Epithelial cell of esophagus (primary cell): Measurements from ENCODE around the gene HOXC5.

Source experiments
- DNase-seq: peaks from one replicate; pipeline ENCODE4 v3.0.0; 2010; ENCODE audit warnings: low read depth
- H3K4me3 ChIP-seq: 2 replicates; pipeline ENCODE4 v1.5.1; 2011; ENCODE audit warnings: mild to moderate bottlenecking, low read length, control low read depth
- TF ChIP-seq, protein P1 (sequence below): IDR thresholded peaks from 2 replicates; pipeline ENCODE4 v1.5.1; 2011; ENCODE audit warnings: low read depth, mild to moderate bottlenecking, low read length, control low read depth, inconsistent platforms; ENCODE audit not compliant: insufficient read depth; ENCODE audit errors: missing control alignments

Gene HOXC5

DNA sequence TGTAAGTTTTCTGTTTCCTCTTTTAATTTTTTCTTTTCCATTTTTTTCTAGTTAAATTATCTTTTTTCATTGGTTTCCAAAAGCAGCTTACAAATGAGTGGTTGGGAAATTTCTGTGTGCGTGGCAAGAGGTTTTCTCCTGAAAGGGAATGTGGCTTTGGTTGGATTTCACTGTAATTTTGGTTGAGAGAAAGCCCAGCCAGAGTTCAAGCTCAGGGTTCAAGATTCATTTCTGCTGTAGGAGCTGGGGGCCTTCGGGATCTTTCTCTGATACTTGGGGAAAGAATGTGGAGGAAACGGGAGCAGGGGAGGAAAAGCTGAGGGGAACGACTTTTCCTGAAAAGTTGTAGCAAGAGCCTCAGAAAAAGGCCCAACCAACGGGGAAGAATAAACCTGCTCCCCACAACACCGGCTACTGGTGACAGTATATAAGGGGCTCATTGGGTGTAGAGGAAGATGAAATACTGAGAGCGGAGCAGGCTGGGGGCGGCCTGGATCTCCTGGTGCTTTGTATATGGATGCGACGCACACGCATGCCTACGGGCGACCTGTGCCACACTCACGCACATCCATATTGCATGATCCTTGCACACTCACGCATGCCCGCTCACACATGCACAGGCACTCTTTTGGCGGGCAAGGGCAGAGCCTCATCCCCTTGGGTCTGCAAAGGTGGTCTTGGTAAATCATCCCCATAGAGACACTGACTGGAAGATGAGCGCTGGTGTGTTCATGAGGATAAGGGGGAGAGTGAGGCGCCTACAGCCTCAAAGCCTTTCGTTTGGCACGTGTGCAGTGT lies 46.0 kb upstream of the HOXC5 start:
- H3K4me3 ChIP-seq = no peak overlapping the region
- DNase-seq = no peak
- TF ChIP-seq, protein P1, sequence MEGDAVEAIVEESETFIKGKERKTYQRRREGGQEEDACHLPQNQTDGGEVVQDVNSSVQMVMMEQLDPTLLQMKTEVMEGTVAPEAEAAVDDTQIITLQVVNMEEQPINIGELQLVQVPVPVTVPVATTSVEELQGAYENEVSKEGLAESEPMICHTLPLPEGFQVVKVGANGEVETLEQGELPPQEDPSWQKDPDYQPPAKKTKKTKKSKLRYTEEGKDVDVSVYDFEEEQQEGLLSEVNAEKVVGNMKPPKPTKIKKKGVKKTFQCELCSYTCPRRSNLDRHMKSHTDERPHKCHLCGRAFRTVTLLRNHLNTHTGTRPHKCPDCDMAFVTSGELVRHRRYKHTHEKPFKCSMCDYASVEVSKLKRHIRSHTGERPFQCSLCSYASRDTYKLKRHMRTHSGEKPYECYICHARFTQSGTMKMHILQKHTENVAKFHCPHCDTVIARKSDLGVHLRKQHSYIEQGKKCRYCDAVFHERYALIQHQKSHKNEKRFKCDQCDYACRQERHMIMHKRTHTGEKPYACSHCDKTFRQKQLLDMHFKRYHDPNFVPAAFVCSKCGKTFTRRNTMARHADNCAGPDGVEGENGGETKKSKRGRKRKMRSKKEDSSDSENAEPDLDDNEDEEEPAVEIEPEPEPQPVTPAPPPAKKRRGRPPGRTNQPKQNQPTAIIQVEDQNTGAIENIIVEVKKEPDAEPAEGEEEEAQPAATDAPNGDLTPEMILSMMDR = no peak

DNA sequence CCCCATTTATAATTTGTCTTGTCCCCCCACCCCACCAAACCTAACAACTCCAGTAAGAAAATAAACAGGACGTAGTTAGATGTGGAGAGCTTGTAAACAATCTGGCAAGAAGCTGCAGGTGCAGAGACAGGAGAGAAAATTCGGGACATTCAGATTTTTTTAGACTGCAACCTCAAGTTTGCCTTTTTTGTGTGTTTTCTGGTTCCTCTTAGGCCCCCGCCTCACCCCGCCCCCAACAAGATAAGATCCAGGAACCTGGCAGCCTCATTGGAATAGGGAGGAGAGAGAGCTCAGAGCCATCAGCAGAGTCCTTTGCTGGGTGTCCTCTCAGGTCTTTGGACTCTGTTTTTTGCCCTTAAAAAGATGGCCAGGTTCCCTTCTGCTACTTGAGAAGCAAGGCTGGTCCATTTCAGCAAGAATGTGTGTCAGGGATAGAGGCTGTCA lies 45.0 kb upstream of the HOXC5 start:
- no peak overlapping the region for H3K4me3 ChIP-seq
- no peak for DNase-seq
- TF ChIP-seq, protein P1 = no peak

DNA sequence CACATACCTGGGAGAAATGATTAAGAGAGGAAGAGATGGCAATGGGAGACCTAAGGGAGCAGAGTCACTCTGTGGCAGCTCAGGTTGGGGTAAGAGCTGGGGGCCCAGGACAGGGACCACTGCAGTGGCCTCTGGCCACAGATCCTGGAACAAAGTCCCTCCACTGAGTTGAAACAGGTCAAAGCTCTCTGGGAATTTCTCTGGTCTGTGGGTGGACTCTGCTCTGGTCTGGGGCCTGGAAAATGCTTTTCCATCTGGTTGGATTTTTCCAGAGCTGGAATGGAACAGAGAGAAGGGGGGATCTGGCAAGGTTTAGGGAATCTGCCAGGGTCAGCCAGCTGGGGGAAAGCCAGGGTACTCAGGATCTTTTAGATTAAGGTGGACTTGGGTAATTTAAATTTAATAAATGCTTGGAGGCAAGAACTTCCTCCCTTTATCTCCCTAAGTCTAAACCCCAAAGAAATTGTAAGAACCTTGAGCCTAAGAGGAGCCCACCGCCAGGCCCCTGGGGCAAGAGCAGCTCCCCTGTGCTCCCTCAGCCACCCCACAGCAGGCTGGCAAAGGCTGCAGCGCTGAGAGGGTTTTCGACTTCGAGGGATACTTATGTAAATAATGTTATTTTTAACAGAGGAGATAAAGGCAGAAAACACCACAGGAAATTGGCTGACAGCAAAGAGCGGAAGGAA lies 44.2 kb upstream of the HOXC5 start:
- H3K4me3 ChIP-seq = no peak overlapping the region
- TF ChIP-seq, protein P1 = no peak
- no peak for DNase-seq

DNA sequence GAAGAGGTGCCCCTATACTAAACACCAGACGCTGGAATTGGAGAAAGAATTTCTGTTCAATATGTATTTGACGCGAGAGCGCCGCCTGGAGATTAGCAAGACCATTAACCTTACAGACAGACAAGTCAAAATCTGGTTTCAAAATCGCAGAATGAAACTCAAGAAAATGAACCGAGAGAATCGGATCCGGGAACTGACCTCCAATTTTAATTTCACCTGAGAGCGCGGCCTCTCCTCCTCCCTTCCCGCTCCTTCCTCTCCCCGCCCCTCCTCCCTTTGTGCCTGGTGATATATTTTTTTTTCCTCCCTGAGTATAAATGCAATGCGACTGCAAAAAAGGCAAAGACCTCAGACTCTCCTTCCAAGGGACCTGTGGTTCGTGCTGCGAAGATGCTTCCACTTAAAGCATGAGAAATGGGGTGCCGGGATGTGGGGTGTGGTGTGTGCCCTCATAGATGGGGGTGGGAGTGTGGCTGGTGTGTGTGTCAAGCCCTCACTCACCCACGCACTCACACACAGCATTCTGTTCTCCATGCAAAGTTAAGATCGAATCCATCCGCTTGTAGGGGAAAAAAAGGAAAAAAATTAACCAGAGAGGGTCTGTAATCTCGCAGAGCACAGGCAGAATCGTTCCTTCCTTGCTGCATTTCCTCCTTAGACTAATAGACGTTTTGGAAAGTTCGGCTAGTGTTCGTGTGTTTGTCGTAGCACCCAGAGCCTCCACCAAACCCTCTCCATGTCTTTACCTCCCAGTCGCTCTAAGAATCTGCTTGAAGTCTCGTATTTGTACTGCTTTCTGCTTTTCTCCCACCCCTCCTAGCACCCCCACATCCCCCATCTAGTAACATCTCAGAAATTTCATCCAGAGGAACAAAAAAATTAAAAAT lies 43.4 kb upstream of the HOXC5 start:
- no peak overlapping the region for H3K4me3 ChIP-seq
- TF ChIP-seq, protein P1 = peak; percentile 57
- peak; percentile 62 for DNase-seq

DNA sequence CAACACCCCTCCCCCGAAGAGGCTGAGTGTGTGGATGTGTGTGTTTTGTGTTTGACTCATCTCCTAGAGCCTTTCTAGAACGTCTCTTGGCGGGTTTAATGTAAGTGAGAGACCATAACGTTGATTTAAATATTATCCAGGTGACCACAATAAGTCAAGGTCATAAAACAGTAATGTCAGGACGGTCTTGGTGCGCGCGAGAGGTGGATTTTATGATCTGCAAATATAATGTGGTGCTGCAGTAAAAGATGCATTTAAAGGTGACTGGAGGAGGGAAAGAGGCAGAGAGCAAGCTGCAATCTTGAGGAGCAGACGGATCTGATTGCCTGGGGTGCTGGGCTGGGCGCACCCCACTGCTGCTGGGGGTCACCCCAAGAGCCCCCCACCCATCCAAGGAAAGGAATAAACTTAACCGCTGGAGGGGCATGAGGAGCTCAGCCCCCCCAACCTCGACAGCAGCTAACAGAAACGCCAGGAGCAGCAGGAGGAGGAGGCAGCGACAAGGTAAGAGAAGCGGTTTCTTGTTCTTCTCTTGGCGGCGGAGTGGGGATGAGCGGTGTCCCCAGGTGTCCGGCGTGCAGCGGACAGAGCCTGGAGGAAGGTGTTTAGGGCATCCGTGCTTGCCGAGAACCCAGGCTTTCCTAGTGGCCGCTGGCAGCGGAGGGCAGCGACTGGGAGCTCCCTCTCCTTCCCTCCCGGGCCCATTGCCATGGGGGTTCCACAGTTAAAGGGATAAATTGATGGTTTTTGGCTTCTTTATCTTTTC lies 42.4 kb upstream of the HOXC5 start:
- H3K4me3 ChIP-seq = no peak overlapping the region
- TF ChIP-seq, protein P1 = no peak
- no peak for DNase-seq

DNA sequence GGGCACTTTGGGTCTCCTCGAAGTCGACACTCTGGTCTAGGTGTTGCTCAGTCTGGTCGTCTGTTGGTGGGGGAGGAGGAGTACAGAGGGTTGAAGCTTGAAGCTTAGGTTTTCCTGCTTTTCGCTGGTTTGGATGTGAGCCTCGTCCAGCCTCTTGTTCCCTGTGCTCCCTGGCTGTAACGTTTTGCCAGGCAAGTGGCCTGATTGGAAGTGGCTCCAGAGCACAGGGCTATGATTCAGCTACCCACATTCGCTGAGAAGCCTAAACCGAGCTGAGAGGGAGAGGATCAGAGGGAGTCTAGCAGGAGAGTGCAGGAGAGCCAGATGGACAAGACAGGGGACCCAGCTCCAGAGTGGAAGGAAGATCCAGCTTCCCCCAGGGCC lies 41.8 kb upstream of the HOXC5 start:
- TF ChIP-seq, protein P1 = no peak
- no peak overlapping the region for H3K4me3 ChIP-seq
- DNase-seq = no peak
